ENCODE measurements around the gene EGFR.

Gene EGFR

DNA sequence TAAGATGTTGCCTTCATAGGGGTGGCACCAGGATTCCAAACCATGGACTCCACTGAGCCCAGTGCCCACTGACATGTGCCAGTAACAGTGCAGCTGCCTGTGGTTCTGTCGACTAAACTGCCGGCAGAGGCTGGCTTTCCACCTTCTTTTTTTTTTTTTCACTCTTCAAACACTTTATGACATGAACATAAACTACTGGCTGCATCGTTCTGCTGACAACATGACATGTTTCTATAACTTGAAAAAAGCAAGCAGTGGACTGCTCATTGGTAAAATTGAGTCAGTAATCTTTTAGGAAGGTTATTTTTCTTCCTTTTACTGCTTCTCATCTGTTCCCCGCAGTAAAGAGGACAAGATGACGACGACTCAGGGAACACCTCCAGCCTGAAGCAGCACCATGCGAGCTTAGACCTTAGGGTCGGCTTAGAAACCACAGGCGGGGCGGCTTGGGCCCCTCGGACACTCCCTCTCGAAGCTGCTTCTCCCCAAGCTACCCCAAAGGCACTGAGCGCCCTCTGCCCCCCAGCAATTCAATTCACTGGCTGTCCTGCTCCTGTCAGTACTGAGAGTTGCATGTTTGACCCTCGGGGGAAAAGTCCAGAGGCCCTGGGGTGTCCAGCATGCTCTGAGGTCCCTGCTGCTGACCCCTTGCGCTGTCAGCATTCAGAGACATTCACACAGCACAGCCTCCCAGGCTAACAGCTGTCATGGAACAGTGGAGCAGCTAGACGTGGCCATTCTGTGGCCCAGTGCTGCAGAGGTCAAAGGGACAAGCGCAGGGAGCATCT, 112.5 kb downstream of the EGFR start:
- no peak for DNase-seq

DNA sequence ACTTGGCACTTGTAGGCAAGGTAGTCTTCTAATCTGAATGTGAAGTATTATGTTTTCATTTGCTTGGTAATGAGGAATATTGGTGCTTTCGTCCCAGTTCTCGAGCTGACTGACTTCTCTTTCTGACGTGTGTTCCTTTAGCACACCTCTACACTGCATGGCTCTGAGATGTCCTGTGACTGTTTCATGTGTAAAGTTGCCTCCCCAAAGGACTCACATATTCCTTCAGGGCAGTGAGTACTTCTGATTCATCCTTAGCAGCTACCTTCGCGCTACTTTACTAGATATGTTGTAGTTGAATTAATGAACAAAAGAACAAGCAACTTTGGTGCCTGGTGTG, 113.7 kb downstream of the EGFR start:
- no peak for DNase-seq

DNA sequence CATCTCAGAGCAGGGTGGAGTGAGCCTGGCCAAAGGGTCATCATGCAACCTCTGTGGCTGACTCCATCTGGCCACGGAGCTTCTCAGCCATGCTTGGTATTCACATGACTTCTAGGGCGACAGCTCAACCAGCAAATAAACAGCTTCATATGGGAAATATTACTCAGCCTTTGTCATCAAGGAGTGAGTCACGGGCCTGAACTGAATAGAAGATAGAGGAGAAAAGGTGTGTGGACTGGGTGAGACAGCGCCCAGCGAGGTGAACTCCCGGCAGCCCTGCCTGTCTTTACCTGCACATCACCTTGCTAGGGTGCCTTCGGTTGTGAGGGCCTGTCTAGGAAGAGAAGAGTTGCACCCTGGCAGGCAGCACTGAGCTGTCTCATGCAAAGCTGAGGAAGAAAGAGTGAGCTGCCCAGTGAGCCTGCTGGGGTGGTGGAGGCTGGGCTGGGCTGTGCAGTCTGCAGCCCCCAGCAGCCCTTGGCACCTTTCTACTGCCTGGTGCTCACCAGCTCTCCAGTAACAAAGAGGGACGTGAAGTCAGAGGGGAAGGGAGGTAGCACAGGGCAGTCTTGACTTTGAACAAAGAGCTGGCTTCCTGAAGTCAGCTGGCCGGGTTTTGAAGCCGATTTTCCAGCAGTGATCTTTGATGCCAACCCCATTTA, 114.2 kb downstream of the EGFR start:
- no peak for DNase-seq

DNA sequence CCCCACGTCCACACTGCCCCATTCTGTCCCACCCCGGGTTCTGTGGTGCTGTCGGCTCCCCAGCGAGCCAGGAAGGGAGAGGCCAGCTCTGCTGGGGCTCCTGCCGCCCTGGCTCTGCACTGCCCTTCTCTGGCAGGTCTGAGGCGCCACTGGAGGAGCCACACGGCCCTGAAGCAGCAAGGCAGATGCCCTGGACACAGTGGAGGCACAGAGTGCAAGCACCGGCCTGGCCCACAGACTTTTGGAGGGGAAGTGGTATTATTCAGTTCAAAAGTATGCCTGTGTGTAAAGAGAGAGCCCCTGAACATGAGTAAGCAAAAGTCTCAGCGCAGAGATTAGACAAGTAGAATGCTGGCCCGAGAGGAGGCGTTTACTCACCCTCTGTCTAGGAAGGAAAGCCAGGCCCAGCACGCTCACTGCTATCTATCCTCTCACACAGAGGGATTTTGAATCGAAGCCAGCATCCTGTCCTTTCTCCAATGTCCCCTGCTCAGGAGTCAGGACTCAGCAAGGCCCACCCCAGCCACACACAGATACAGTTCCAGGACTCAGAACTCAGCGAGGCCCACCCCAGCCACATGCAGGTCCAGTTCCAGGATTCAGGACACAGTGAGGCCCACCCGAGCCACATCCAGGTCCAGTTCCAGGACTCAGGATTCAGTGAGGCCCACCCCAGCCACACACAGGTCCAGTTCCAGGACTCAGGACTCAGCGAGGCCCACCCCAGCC, 115.0 kb downstream of the EGFR start:
- DNase-seq = no peak

DNA sequence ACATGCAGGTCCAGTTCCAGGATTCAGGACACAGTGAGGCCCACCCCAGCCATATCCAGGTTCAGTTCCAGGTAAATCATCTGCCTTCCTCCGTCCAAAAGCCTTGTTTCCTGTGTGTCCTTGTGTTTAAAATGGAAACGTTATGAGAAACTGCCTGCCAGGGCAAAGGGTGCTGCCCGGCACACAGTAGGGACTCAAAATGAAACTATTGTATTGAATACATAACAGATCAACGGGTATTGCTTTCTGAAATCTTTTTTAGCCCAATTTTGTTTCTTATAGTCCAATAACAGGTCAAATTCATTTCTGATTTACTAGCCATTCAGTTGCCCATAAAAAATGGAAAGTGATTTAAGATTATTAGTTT, 115.5 kb downstream of the EGFR start:
- DNase-seq = no peak

DNA sequence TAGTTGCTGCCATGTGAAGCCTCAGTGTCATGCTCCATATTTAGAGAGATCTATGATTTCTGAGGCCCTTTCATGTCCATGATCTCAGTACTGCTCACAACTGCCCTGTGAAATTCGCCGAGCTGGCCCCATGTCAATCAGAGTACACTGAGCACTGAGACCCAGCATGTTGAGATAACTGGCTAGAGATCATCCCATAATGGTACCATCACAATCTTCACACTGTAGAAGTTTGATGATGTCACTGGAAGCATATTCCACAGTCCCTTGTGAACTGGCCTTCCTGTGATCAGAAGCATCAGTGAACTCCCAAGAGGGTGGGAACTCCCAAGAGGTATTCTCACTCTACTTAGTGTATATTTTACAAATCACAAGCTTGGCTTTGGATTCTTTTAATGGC, 116.0 kb downstream of the EGFR start:
- DNase-seq = no peak

DNA sequence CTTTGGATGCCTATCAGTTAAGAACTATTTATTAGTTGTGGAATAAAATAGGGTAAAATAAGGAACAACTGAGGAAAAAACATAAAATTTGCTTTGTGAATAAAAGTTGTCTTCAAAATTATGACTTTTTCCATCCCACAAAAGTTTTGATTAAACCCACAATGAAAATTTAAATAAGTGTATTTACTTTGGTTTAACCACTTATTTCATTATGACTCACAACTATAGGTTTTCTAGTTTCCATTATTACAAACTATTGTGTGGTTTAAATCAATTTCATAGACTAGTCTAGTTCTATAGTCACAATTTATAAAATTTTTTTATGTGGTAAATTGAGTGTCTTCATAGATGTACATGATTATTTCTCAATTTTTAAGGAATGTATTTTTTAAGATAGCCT, 116.6 kb downstream of the EGFR start:
- no peak for DNase-seq

DNA sequence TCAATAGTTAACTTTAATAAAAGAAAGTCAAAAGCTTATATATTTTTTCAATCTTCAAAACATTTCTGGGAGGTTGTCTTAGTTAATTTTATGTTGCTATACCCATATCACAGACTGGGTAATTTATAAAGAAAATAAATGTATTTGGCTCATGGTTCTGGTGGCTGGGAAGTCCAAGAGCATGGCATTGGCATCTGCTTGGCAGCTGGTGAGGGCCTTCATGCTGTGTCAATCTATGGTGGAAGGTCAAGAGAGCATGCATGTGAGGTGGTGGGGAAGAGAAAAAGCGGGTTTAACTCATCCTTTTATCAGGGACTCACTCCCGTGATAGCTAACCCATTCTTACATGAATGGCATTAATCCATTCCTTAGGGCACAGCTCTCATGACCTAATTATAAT, 119.8 kb downstream of the EGFR start:
- no peak for DNase-seq

DNA sequence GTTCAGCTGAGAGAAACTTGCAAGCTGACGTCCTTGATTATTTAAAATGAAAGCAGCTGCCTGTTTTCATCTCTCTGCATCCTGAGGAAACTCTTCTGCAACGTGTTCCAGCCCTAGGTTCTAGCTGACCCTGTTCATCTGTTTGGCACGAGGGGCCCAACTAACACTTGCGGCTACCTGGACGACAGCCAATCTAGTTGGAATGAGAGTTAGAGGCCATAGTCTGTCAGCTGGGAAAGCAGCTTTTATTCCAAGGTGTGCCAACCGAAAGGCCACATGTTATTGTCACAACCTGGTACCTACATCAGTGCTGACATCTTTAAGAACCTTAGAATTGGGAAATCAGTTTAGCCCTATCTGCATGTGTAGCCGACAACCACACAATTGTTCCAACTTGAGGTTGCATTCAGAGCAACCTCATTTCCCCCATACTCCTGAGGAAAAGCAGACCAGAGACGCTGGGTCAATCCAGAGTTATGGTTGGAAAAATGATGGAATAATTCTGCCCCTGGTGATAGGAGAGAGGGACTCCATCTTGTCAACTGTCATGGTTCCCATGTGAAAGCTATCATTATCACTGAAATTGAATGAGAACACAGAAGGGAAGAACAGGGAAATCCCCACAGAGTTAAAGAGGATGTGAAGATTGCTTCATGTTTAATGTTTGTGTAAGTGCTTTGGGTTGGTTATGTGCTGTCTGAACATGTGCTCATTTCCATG, 121.6 kb downstream of the EGFR start:
- no peak for DNase-seq

DNA sequence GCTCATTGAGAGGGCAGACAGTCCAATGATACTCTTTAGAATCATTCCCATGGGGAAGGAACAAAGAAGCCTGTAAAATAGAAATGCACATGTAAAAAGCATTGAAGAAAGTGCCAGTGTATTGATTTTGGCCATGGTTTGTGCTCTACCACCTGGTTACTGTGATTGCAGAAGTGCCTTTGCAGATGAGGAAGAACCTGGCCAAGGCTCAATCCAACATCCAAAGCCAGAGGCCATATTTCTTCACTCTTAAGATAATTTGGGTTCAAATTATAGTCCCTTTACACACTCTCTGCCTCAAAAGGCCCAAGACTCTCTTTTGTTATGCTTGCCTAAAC, 122.1 kb downstream of the EGFR start:
- DNase-seq = no peak

DNA sequence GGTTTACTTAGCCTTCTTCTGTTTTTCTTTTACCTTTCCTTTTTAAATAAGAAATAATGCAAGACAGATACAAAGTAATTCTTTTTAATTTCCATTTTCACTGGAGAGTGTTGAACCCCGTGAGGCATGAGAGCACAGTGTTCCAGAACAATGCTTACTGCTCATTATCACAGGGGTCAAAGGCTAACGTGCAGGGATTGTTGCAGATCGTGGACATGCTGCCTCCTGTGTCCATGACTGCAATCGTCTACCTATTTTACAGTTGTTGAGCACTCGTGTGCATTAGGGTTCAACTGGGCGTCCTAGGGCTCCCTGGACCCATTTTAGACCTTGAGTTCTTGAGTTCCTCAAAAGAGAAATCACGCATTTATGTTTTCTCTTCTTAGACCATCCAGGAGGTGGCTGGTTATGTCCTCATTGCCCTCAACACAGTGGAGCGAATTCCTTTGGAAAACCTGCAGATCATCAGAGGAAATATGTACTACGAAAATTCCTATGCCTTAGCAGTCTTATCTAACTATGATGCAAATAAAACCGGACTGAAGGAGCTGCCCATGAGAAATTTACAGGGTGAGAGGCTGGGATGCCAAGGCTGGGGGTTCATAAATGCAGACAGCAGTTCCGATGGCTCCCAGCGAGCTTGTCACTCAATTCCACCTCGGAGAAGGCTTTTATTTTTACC, 124.2 kb downstream of the EGFR start:
- no peak for DNase-seq

DNA sequence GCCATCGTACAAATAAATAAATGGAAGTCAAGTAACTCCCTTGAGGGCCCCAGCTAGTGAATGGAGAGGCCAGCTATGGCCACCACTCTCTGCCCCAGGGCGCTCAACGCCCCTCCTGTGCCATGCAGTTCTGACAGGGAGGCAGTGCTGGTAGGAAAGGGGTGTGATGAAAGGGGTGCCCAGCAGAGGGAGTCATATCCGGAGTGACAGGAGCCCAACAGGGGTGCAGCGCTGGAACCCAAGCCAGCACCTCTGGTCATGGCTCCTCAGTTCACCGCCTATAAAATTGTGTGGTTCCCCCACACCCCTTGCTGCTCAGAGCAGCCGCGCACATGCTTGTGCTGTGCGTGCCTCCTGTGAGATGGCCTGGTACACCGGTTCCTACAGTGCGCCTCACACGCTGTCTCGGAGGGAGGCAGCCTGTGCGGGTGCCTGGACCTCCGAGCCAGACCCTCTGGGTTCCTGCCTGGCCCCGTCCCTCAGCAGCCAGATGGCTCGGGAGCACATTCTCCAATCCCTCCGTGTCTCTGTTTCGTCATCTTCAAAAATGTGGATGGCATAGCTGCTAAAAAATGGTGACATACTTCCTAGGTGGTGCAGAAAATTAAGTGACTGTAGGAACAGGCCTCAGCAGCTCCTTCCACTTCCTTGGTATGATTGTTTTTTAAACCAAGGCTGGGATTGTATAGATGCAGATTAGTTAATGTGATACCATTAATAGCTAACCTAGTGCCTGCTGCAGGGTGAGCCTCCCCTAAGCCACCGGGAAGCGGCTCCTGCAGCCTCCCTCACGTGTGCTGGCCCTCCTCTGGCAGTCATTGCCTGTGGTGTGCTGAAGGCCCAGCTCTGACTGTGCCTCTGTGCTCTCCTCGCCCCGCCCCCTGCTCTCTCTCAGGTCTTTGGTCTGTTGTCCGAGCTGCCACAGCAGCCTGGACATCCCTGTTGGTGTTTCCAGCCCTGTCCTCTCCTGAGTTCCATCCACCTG, 125.8 kb downstream of the EGFR start:
- no peak for DNase-seq

DNA sequence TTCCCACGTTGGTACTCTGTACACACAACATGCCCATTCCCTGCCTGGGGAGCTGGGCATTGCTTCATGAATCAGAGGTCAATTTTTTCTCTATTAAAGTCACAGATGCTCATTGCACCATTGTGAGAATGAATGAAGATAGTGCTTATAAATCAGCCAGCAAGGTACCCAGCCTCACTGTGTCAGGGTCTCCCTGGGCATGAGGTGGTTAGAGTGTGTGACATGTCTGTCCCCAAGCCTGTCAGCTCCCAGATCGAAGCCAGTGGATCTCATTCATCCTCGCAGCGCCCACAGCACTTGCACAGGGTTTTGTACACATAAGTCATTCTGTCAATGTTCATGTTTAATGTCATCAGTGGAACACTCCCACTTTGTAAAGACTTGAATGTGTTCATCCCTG, 126.8 kb downstream of the EGFR start:
- no peak for DNase-seq

DNA sequence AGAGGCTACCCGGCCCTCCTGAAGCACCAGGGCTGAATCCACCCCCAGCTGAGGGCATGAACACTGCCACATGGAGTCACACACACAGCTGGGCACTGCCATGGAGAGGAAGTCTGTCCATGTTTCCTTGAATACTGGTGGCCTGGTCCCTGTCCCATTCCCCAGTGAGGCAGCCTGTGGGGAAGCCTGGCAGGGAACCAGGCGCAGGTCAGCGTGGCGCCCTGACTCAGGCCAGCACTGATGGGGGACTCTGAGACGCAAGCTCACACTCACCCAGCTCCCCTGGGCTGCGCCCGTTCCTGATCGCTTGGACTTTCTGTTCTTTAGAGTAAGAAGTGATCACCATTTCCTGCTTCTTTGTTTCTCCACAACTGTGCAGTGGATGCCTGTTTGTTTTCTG, 128.3 kb downstream of the EGFR start:
- DNase-seq = no peak

DNA sequence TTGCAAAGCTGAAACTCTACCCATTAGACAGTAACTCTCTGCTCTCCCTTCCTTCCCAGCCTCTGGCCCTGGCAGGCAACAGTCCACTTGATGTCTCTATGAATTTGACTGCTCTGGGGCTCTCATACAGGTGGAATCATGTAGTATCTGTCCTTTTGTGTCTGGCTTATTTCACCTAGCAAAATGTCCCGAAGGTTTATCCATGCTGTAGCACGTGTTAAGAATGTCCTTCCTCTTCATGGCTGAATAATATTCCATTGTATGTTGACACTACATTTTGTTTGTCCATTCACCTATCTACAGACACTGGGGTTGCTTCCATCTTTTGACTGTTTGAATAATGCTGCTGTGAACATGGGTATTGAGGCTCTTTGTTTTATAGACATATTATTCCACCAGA, 128.9 kb downstream of the EGFR start:
- DNase-seq = no peak

DNA sequence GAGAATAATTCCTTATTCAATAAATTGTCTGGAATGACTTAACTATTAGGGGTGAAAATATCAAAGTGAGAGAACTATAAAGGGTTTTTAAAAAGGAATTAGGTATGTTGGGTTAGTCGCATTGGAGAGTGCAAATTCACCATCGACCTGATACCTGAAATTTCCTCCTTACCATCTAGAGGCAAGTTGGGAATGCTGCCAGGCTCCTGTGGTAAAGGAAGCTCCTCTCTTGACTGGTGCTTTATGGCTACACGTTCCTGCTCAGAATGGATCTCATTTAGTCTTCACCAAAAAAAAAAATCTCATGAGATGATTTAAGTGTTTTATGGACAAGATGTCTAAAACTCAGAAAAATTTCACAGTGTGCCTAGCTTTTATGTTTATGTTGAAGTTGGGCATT, 129.8 kb downstream of the EGFR start:
- no peak for DNase-seq

DNA sequence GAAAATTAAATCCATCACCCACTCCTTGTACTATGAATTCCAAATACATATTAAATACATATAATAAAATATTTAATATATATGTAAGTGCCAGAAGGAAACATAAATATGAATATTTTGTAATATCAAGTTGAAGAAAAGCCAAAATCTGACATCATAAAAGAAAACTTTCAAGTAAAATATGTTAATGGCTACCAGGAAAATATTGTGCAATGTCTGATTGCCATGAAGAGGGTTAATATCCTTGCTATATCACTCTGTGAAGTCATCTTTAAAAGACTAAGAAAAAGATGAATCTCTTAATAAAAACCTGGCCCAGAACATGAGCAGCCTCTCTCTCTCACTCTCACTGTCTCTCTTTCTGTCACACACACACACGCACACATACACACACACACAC, 130.2 kb downstream of the EGFR start:
- DNase-seq = no peak

DNA sequence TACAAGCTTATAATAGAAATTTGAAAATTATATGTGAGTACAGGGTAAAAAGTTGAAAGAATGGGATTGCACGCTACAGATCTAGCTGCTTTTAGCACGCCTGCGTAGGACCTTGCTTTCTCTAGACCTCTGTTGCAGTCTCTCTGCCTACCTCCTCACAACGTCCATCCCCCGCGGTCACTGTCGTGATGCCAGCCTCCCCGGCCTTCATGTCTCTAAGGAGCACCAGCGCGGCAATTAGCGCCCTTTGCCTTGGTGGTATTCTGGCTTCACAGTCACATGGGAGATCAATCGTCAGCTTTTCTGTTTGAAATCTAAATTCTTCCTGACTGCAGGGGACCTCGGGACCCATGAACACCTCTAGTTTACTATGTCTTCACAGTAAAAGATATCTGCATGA, 131.3 kb downstream of the EGFR start:
- no peak for DNase-seq

DNA sequence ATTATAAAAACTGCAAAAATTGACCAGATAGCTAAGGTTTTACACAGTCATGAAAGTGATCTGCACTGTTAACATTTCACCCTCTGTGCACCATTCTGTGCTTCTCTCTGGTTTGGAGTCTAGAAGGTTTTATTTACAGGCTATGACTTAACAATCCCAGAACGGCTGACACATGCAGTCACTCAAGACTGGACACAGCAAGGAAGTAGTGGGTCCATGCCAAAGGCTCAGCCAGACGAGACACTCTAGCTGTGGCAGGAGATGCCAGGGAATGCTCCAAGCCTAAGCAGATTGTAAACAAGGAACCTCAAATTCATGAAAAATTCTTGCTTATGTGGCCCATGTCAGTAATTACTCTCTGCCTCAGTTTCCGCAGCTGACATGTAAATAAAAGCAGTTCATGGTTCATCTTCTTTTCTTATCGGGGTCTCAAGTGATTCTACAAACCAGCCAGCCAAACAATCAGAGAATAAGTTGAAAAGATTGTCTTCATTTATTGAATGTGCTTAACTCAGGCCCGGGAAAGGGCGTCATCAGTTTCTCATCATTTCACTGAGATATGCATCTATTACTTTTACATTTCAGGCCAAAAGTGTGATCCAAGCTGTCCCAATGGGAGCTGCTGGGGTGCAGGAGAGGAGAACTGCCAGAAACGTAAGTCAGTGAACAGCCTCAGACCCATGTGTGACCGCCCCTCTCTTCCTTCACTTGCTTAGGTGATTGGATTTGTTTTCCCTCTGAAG, 132.1 kb downstream of the EGFR start:
- no peak for DNase-seq

DNA sequence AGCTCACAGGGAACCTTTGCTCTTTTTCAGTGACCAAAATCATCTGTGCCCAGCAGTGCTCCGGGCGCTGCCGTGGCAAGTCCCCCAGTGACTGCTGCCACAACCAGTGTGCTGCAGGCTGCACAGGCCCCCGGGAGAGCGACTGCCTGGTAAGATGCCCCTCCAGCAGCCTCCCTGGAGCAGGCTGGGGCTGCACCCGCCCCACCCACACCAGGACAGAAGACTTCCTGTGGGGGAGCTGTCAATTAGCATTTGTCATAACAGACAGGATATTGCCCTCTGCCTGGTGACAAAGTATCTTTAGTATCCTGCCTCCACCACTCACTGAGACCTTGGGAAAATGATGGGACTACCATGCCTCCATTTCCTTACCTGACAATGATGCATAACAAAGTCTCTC, 133.7 kb downstream of the EGFR start:
- no peak for DNase-seq

DNA sequence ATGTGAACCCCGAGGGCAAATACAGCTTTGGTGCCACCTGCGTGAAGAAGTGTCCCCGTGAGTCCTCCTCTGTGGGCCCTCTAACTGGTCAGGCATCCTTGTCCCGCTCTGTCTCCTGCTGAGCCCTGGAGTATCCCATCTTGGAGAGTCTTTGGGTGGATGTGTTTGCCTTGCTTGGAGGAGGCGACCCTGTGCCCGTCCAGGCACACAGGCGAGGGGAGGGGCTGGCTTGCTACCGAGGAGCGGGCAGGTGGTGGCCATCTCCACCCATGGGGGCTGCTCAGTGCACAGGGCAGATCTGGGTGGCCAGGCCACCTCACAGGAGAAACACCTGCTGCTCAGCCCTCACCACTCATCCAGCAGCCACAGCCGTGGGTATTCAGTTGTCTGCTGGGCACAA, 135.3 kb downstream of the EGFR start:
- DNase-seq = no peak

Data from CD4-positive, alpha-beta T cell treated with Interleukin-15 for 1 hour (primary cell).